ENCODE measurements around the gene LNX2.
A peak's percentile ranks its signal among the peaks of the same experiment; 100 is the strongest.

LNX2 gene

GRCh38 chr13:27559719-27560118, 60.6 kb downstream of the LNX2 start:
- no peak for DNase-seq (ENCODE audit: low spot score)

GRCh38 chr13:27556109-27556508, 64.2 kb downstream of the LNX2 start:
- peak; percentile 51 for DNase-seq (ENCODE audit: low spot score)

GRCh38 chr13:27551562-27551961, 68.8 kb downstream of the LNX2 start:
- DNase-seq (ENCODE audit: low spot score) = no peak

GRCh38 chr13:27549406-27549981, 70.8 kb downstream of the LNX2 start:
- DNase-seq (ENCODE audit: low spot score) = no peak

- no peak for DNase-seq (ENCODE audit: low spot score)
Observed at GRCh38 chr13:27542220-27542619, 78.1 kb downstream of the LNX2 start.

- DNase-seq (ENCODE audit: low spot score) = no peak
Observed at GRCh38 chr13:27541386-27541785, 78.9 kb downstream of the LNX2 start.

GRCh38 chr13:27536361-27537101, 83.8 kb downstream of the LNX2 start:
- DNase-seq (ENCODE audit: low spot score) = no peak

- DNase-seq (ENCODE audit: low spot score) = no peak
Observed at GRCh38 chr13:27535546-27535945, 84.8 kb downstream of the LNX2 start.

GRCh38 chr13:27534981-27535380, 85.3 kb downstream of the LNX2 start:
- no peak for DNase-seq (ENCODE audit: low spot score)

- DNase-seq (ENCODE audit: low spot score) = peak; percentile 42
Observed at GRCh38 chr13:27534108-27534980, 86.0 kb downstream of the LNX2 start.

GRCh38 chr13:27533155-27533643, 87.1 kb downstream of the LNX2 start:
- DNase-seq (ENCODE audit: low spot score) = peak; percentile 70

- DNase-seq (ENCODE audit: low spot score) = no peak
Observed at GRCh38 chr13:27528908-27529307, 91.4 kb downstream of the LNX2 start.

GRCh38 chr13:27526516-27526915, 93.8 kb downstream of the LNX2 start:
- DNase-seq (ENCODE audit: low spot score) = no peak

- DNase-seq (ENCODE audit: low spot score) = no peak
Observed at GRCh38 chr13:27524981-27525975, 95.1 kb downstream of the LNX2 start.

GRCh38 chr13:27523346-27524073, 96.8 kb downstream of the LNX2 start:
- no peak for DNase-seq (ENCODE audit: low spot score)

GRCh38 chr13:27522847-27523246, 97.5 kb downstream of the LNX2 start:
- no peak for DNase-seq (ENCODE audit: low spot score)

GRCh38 chr13:27516103-27516502, 104.2 kb downstream of the LNX2 start:
- no peak for DNase-seq (ENCODE audit: low spot score)

- DNase-seq (ENCODE audit: low spot score) = no peak
Observed at GRCh38 chr13:27510082-27510481, 110.2 kb downstream of the LNX2 start.

- DNase-seq (ENCODE audit: low spot score) = no peak
Observed at GRCh38 chr13:27508802-27509201, 111.5 kb downstream of the LNX2 start.

GRCh38 chr13:27505792-27506191, 114.5 kb downstream of the LNX2 start:
- DNase-seq (ENCODE audit: low spot score) = no peak

GRCh38 chr13:27504868-27505194, 115.5 kb downstream of the LNX2 start:
- no peak for DNase-seq (ENCODE audit: low spot score)

All from hematopoietic multipotent progenitor cell treated with erythropoietin and hydrocortisone succinate and interleukin-3 and kit ligand, for 15 days (in vitro differentiated cells).